ENCODE results near the gene PFN4.

DNA sequence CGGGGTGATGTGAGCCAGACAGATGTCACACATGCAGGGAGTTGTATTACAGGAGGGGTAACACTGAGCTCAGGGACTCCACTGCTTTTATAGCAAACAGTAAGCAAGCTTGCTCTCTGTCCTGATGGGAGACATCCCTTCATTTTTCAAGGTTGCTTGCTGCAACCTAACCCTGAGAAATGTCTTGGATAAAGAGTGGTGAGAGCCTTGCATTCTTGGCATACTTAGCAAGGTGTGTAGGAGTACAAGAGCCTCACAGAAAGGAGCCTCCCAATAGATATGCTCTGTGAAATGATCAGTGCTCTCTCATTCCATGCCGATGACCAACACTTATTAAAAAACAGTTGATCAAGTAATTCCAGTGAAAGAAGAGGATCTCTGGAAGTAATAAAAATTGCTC, 8.1 kb downstream of the PFN4 start:
- TF ChIP-seq CHD2 (IDR thresholded peaks at IDR 0.05; ENCODE audit: low read length, partially characterized antibody) (no peak), SMC3 (IDR thresholded peaks at IDR 0.05; ENCODE audit: low read depth, low read length) (no peak), FOXM1 (IDR thresholded peaks at IDR 0.05; ENCODE audit: low read depth) (no peak), POLR2AphosphoS5 (IDR thresholded peaks at IDR 0.05; ENCODE audit: low read depth, low read length) (no peak), TAF1 (IDR thresholded peaks at IDR 0.05; ENCODE audit: borderline replicate concordance, low read depth, low read length) (no peak), SIN3A (IDR thresholded peaks at IDR 0.05; ENCODE audit: borderline replicate concordance, low read depth, low read length) (no peak), RAD21 (IDR thresholded peaks at IDR 0.05; ENCODE audit: low read length) (no peak), NRF1 (IDR thresholded peaks at IDR 0.05; ENCODE audit: low read depth, low read length) (no peak), MXI1 (IDR thresholded peaks at IDR 0.05; ENCODE audit: low read depth, low read length) (no peak), EP300 (IDR thresholded peaks at IDR 0.05; ENCODE audit: borderline replicate concordance in 1 of 2, low read depth in 1 of 2, low read length in 1 of 2) (no peak)
- TF ChIP-seq, protein P1, sequence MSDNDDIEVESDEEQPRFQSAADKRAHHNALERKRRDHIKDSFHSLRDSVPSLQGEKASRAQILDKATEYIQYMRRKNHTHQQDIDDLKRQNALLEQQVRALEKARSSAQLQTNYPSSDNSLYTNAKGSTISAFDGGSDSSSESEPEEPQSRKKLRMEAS (IDR thresholded peaks at IDR 0.05; ENCODE audit: low read depth) = no peak
- TF ChIP-seq, protein P2, sequence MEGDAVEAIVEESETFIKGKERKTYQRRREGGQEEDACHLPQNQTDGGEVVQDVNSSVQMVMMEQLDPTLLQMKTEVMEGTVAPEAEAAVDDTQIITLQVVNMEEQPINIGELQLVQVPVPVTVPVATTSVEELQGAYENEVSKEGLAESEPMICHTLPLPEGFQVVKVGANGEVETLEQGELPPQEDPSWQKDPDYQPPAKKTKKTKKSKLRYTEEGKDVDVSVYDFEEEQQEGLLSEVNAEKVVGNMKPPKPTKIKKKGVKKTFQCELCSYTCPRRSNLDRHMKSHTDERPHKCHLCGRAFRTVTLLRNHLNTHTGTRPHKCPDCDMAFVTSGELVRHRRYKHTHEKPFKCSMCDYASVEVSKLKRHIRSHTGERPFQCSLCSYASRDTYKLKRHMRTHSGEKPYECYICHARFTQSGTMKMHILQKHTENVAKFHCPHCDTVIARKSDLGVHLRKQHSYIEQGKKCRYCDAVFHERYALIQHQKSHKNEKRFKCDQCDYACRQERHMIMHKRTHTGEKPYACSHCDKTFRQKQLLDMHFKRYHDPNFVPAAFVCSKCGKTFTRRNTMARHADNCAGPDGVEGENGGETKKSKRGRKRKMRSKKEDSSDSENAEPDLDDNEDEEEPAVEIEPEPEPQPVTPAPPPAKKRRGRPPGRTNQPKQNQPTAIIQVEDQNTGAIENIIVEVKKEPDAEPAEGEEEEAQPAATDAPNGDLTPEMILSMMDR (IDR thresholded peaks at IDR 0.05) = no peak

All from SK-N-SH (cell line).